Testis (tissue), 3 donors: Measurements from ENCODE around the gene ZBTB17. TPM values are rescaled to one million over a fixed set of nuclear protein-coding genes. Genes with fewer than 3 reads are reported as not detected.

Experiments used
- DNase-seq: peaks from one replicate; pipeline ENCODE4 v3.0.0-alpha.2; 2019
- H3K27ac ChIP-seq, 2 donors: fragments of 200-600 bp; sonication (generic); one replicate each; pipeline ENCODE4 v1.5.1; 2019
- H3K27me3 ChIP-seq: fragments of 200-600 bp; sonication (generic); one replicate; pipeline ENCODE4 v1.5.1; 2019
- H3K36me3 ChIP-seq: fragments of 200-600 bp; sonication (generic); one replicate; pipeline ENCODE4 v1.5.1; 2017; ENCODE audit warnings: low read depth; ENCODE audit errors: missing control alignments
- H3K4me1 ChIP-seq: fragments of 200-600 bp; sonication (generic); one replicate; pipeline ENCODE4 v1.5.1; 2019
- H3K4me3 ChIP-seq, 2 donors: fragments of 200-600 bp; sonication (generic); one replicate each; pipeline ENCODE4 v1.5.1; 2017 to 2019
- H3K9me3 ChIP-seq: fragments of 200-600 bp; sonication (generic); one replicate; pipeline ENCODE4 v1.5.1; 2017
- CTCF ChIP-seq, 3 experiments: fragments of 450-650 bp in 2 of 3; fragments of 200-600 bp in 1 of 3; sonication (generic) in 1 of 3; IDR thresholded peaks; one replicate each; pipeline ENCODE4 v1.5.1; 2016 to 2019; ENCODE audit warnings: antibody characterized with exemption in 3 of 3, mild to moderate bottlenecking in 2 of 3, moderate library complexity in 1 of 3
- POLR2A ChIP-seq: fragments of 450-650 bp; IDR thresholded peaks from one replicate; pipeline ENCODE4 v1.6.1; 2017; ENCODE audit warnings: antibody characterized with exemption, mild to moderate bottlenecking, moderate library complexity
- WGBS, 2 donors: methylation state at CpG; one replicate each; pipeline ENCODE4 v1.1.5; 2018; 5-methylcytosine and 5-hydroxymethylcytosine counted together
- intact Hi-C: fragments of 100-400 bp; cut with DNase I; formaldehyde crosslinking; loops from one replicate; pipeline ENCODE4 v1.15.1; 2023; ENCODE audit warnings: low total_unique reads
- polyA plus RNA-seq: library from polyadenylated mRNA; stranded (reverse); fragments of 350-450 nt; fragmentation: Illumina TruSeq; extraction: RNeasy Lipid Tissue Mini Kit (QIAGEN cat#74804); gene quantifications from one replicate; pipeline ENCODE4 v1.2.3, GENCODE V29; 2014; ENCODE audit warnings: low read depth, low replicate concordance; ENCODE audit not compliant: insufficient read depth
- total RNA-seq, 2 donors: library from RNA; depleted of rRNA; stranded (reverse); fragments of >200 nt; gene quantifications; one replicate each; pipeline ENCODE4 v1.2.3, GENCODE V29; 2016

The ZBTB17 gene
- total and polyA plus RNA-seq, 3 donors from 2014 or later, result 53.6 to 65.8 (median 60.2) TPM

- Histone ChIP-seq H3K27me3 (no peaks in the 10 kb centered on the region), H3K4me3 (peak overlapping the region in 1 of 2 donors; percentile 58), H3K4me1 (peaks cover 49% of the 10 kb centered on the region), H3K9me3 (no peaks in the 10 kb centered on the region), H3K36me3 (no peaks in the 10 kb centered on the region), H3K27ac (peak overlapping the region; percentile 47 to 68)
- no peak for DNase-seq
- intact Hi-C loops, result no loop called here
- TF ChIP-seq CTCF (IDR thresholded peaks at IDR 0.05) (no peak), POLR2A (no peak)
- 84 to 88% methylated on average over 11 of the region's 11 CpGs for WGBS, 2 donors
These were observed 36.2 kb upstream of the ZBTB17 start for GRCh38 chr1:16011936-16012589.

- DNase-seq, result no peak
- intact Hi-C loops, result no loop called here
- Histone ChIP-seq H3K27ac (no peak overlapping the region), H3K4me1 (peaks cover 37% of the 10 kb centered on the region), H3K4me3 (no peak overlapping the region), H3K9me3 (no peaks in the 10 kb centered on the region), H3K27me3 (no peaks in the 10 kb centered on the region), H3K36me3 (no peaks in the 10 kb centered on the region)
- TF ChIP-seq CTCF (IDR thresholded peaks at IDR 0.05) (no peak), POLR2A (no peak)
- 80 to 95% methylated on average over 1 to 3 of the region's 3 CpGs for WGBS, 2 donors
These were observed 34.9 kb upstream of the ZBTB17 start for GRCh38 chr1:16010837-16011236.

- Histone ChIP-seq H3K9me3 (no peaks in the 10 kb centered on the region), H3K4me1 (peaks cover 26% of the 10 kb centered on the region), H3K4me3 (no peak overlapping the region), H3K27me3 (no peaks in the 10 kb centered on the region), H3K36me3 (no peaks in the 10 kb centered on the region), H3K27ac (no peak overlapping the region)
- no peak for DNase-seq
- intact Hi-C loops, result no loop called here
- WGBS, 2 donors, result 89 to 95% methylated on average over 9 to 11 of the region's 11 CpGs
- TF ChIP-seq CTCF (IDR thresholded peaks at IDR 0.05) (no peak), POLR2A (no peak)
These were observed 33.8 kb upstream of the ZBTB17 start for GRCh38 chr1:16009678-16010077.

GRCh38 chr1:16009030-16009460 is 33.1 kb upstream of the ZBTB17 start:
- TF ChIP-seq POLR2A (no peak), CTCF (IDR thresholded peaks at IDR 0.05) (peak; percentile 94 to 97 (median 96))
- H3K9me3 ChIP-seq, result no peaks in the 10 kb centered on the region
- intact Hi-C loops, result no loop called here
- 13 to 24% methylated on average over 3 to 4 of the region's 4 CpGs for WGBS, 2 donors
- DNase-seq, result peak; percentile 91
- no peak overlapping the region for H3K4me3 ChIP-seq
- peaks cover 20% of the 10 kb centered on the region for H3K4me1 ChIP-seq
- H3K27ac ChIP-seq, result no peak overlapping the region
- H3K27me3 ChIP-seq, result no peaks in the 10 kb centered on the region
- H3K36me3 ChIP-seq, result no peaks in the 10 kb centered on the region
